BLaER1 treated with 17β-estradiol and CSF1 and Interleukin-3, amounts not matched to agents 10 nM and 100 nM (cell line): ENCODE measurements around the gene TGFBR2.

Experiments
- H3K27ac ChIP-seq, 11 experiments: shearing (Covaris generic); formaldehyde crosslinking; 2 replicates each; pipeline ENCODE4 v1.8.1; 2022
- H3K27me3 ChIP-seq, 11 experiments: shearing (Covaris generic); formaldehyde crosslinking; 2 replicates each; pipeline ENCODE4 v1.8.1; 2022
- H3K36me3 ChIP-seq, 11 experiments: shearing (Covaris generic); formaldehyde crosslinking; 2 replicates each; pipeline ENCODE4 v1.8.1; 2022
- H3K4me1 ChIP-seq, 10 experiments: shearing (Covaris generic); formaldehyde crosslinking; 2 replicates each; pipeline ENCODE4 v1.8.1; 2022
- H3K4me2 ChIP-seq, 11 experiments: shearing (Covaris generic); formaldehyde crosslinking; 2 replicates each; pipeline ENCODE4 v1.8.1; 2022
- H3K4me3 ChIP-seq, 10 experiments: shearing (Covaris generic); formaldehyde crosslinking; 2 replicates each; pipeline ENCODE4 v1.8.1; 2022
- H3K9ac ChIP-seq, 11 experiments: shearing (Covaris generic); formaldehyde crosslinking; 2 replicates each; pipeline ENCODE4 v1.8.1; 2022
- H3K9me3 ChIP-seq, 11 experiments: shearing (Covaris generic); formaldehyde crosslinking; replicated peaks in 1 of 11; 2 replicates each; pipeline ENCODE4 v1.8.1; 2022
- H4K20me1 ChIP-seq, 11 experiments: shearing (Covaris generic); formaldehyde crosslinking; 2 replicates each; pipeline ENCODE4 v1.8.1; 2022
- Cebpa-rat ChIP-seq, 11 experiments: shearing (Covaris generic); IDR thresholded peaks; 2 replicates each; pipeline ENCODE4 v1.8.1; 2022

TGFBR2 gene

GRCh38 chr3:30638685-30639412 lies 32.4 kb downstream of the TGFBR2 start:
- H4K20me1 ChIP-seq: peaks cover 0 to 85% (median 20%) of the 10 kb centered on the region in 11 experiments; a peak in 11 of 22 replicates
- peak overlapping the region in 1 of 10 experiments; percentile 15; a peak in 1 of 20 replicates for H3K4me3 ChIP-seq
- TF ChIP-seq Cebpa-rat (IDR thresholded peaks at IDR 0.05): no peak
- peak overlapping the region; percentile 82 to 96 (median 91) for H3K4me2 ChIP-seq
- peaks cover 0 to 11% (median 0%) of the 10 kb centered on the region in 11 experiments; a peak in 2 of 22 replicates for H3K9me3 ChIP-seq
- peak overlapping the region in 9 of 11 experiments; percentile 1 to 80 (median 52); a peak in 16 of 22 replicates for H3K9ac ChIP-seq
- peak overlapping the region in 10 of 11 experiments; percentile 19 to 94 (median 89); a peak in 21 of 22 replicates for H3K27ac ChIP-seq
- H3K36me3 ChIP-seq: peaks cover 5 to 31% (median 15%) of the 10 kb centered on the region in 11 experiments; a peak in 14 of 22 replicates
- peaks cover 93 to 100% (median 100%) of the 10 kb centered on the region in 10 experiments for H3K4me1 ChIP-seq
- H3K27me3 ChIP-seq: no peaks in the 10 kb centered on the region

- peak overlapping the region in 5 of 11 experiments; percentile 20 to 80 (median 32); a peak in 8 of 22 replicates for H3K9ac ChIP-seq
- H3K4me3 ChIP-seq: peak overlapping the region in 1 of 10 experiments; percentile 41; a peak in 1 of 20 replicates
- H3K27me3 ChIP-seq: no peaks in the 10 kb centered on the region
- H4K20me1 ChIP-seq: peaks cover 0 to 87% (median 11%) of the 10 kb centered on the region in 11 experiments; a peak in 11 of 22 replicates
- H3K27ac ChIP-seq: peak overlapping the region in 10 of 11 experiments; percentile 19 to 94 (median 89); a peak in 18 of 22 replicates
- peaks cover 2 to 23% (median 17%) of the 10 kb centered on the region in 11 experiments; a peak in 14 of 22 replicates for H3K36me3 ChIP-seq
- no peak for TF ChIP-seq Cebpa-rat (IDR thresholded peaks at IDR 0.05)
- peak overlapping the region; percentile 82 to 96 (median 91) for H3K4me2 ChIP-seq
- H3K4me1 ChIP-seq: peaks cover 94 to 100% (median 100%) of the 10 kb centered on the region in 10 experiments
- H3K9me3 ChIP-seq: peaks cover 0 to 11% (median 0%) of the 10 kb centered on the region in 11 experiments; a peak in 2 of 22 replicates
Observed at GRCh38 chr3:30639937-30640336, 33.5 kb downstream of the TGFBR2 start.

- TF ChIP-seq Cebpa-rat (IDR thresholded peaks at IDR 0.05): no peak
- peaks cover 0 to 79% (median 10%) of the 10 kb centered on the region in 11 experiments; a peak in 11 of 22 replicates for H4K20me1 ChIP-seq
- H3K36me3 ChIP-seq: peaks cover 11 to 27% (median 21%) of the 10 kb centered on the region in 11 experiments
- peaks cover 0 to 11% (median 0%) of the 10 kb centered on the region in 11 experiments; a peak in 2 of 22 replicates for H3K9me3 ChIP-seq
- H3K4me2 ChIP-seq: peak overlapping the region; percentile 82 to 96 (median 91)
- H3K4me3 ChIP-seq: peak overlapping the region in 6 of 10 experiments; percentile 8 to 47 (median 32); a peak in 7 of 20 replicates
- H3K9ac ChIP-seq: peak overlapping the region in 8 of 11 experiments; percentile 61 to 80 (median 72); a peak in 15 of 22 replicates
- peak overlapping the region in 9 of 11 experiments; percentile 81 to 94 (median 90); a peak in 19 of 22 replicates for H3K27ac ChIP-seq
- no peaks in the 10 kb centered on the region for H3K27me3 ChIP-seq
- peaks cover 94 to 100% (median 100%) of the 10 kb centered on the region in 10 experiments for H3K4me1 ChIP-seq
Observed at GRCh38 chr3:30640851-30641250, 34.5 kb downstream of the TGFBR2 start.

- no peaks in the 10 kb centered on the region for H3K27me3 ChIP-seq
- peak overlapping the region in 10 of 11 experiments; percentile 34 to 80 (median 67); a peak in 18 of 22 replicates for H3K9ac ChIP-seq
- H3K4me2 ChIP-seq: peak overlapping the region; percentile 82 to 96 (median 91)
- peak overlapping the region; percentile 60 to 94 (median 88); a peak in 20 of 22 replicates for H3K27ac ChIP-seq
- H4K20me1 ChIP-seq: peaks cover 0 to 79% (median 10%) of the 10 kb centered on the region in 11 experiments; a peak in 11 of 22 replicates
- peaks cover 95 to 100% (median 100%) of the 10 kb centered on the region in 10 experiments for H3K4me1 ChIP-seq
- peaks cover 0 to 11% (median 0%) of the 10 kb centered on the region in 11 experiments; a peak in 2 of 22 replicates for H3K9me3 ChIP-seq
- H3K4me3 ChIP-seq: peak overlapping the region in 7 of 10 experiments; percentile 8 to 54 (median 40); a peak in 11 of 20 replicates
- peaks cover 19 to 34% (median 27%) of the 10 kb centered on the region in 11 experiments for H3K36me3 ChIP-seq
- no peak for TF ChIP-seq Cebpa-rat (IDR thresholded peaks at IDR 0.05)
Observed at GRCh38 chr3:30641416-30642251, 35.2 kb downstream of the TGFBR2 start.

- H4K20me1 ChIP-seq: peaks cover 0 to 73% (median 8%) of the 10 kb centered on the region in 11 experiments; a peak in 11 of 22 replicates
- H3K9me3 ChIP-seq: no peaks in the 10 kb centered on the region
- peaks cover 96 to 100% (median 100%) of the 10 kb centered on the region in 10 experiments for H3K4me1 ChIP-seq
- H3K9ac ChIP-seq: peak overlapping the region; percentile 34 to 80 (median 64); a peak in 21 of 22 replicates
- TF ChIP-seq Cebpa-rat (IDR thresholded peaks at IDR 0.05): no peak
- peak overlapping the region; percentile 60 to 94 (median 88); a peak in 21 of 22 replicates for H3K27ac ChIP-seq
- H3K4me2 ChIP-seq: peak overlapping the region; percentile 82 to 96 (median 91)
- H3K27me3 ChIP-seq: no peaks in the 10 kb centered on the region
- H3K36me3 ChIP-seq: peaks cover 26 to 42% (median 33%) of the 10 kb centered on the region in 11 experiments
- H3K4me3 ChIP-seq: peak overlapping the region in 6 of 10 experiments; percentile 0 to 54 (median 40); a peak in 7 of 20 replicates
Observed at GRCh38 chr3:30642849-30643361, 36.5 kb downstream of the TGFBR2 start.

GRCh38 chr3:30643763-30644462 lies 37.5 kb downstream of the TGFBR2 start:
- Histone ChIP-seq H3K36me3 (peaks cover 34 to 52% (median 43%) of the 10 kb centered on the region in 11 experiments), H3K4me3 (peak overlapping the region in 8 of 10 experiments; percentile 0 to 47 (median 38); a peak in 12 of 20 replicates), H3K4me2 (peak overlapping the region; percentile 82 to 96 (median 91)), H3K9ac (peak overlapping the region in 9 of 11 experiments; percentile 59 to 80 (median 70); a peak in 17 of 22 replicates), H3K27ac (peak overlapping the region in 10 of 11 experiments; percentile 66 to 94 (median 89); a peak in 21 of 22 replicates), H4K20me1 (peaks cover 0 to 68% (median 8%) of the 10 kb centered on the region in 11 experiments; a peak in 11 of 22 replicates), H3K9me3 (no peaks in the 10 kb centered on the region), H3K27me3 (no peaks in the 10 kb centered on the region), H3K4me1 (peaks cover 97 to 100% (median 100%) of the 10 kb centered on the region in 10 experiments)
- no peak for TF ChIP-seq Cebpa-rat (IDR thresholded peaks at IDR 0.05)

GRCh38 chr3:30644615-30645014 lies 38.2 kb downstream of the TGFBR2 start:
- peaks cover 34 to 55% (median 44%) of the 10 kb centered on the region in 11 experiments for H3K36me3 ChIP-seq
- H3K4me3 ChIP-seq: peak overlapping the region in 6 of 10 experiments; percentile 19 to 47 (median 39); a peak in 4 of 20 replicates
- H3K4me1 ChIP-seq: peaks cover 96 to 100% (median 99%) of the 10 kb centered on the region in 10 experiments
- H3K27ac ChIP-seq: peak overlapping the region in 10 of 11 experiments; percentile 66 to 94 (median 89); a peak in 20 of 22 replicates
- H3K9ac ChIP-seq: peak overlapping the region in 8 of 11 experiments; percentile 61 to 80 (median 72); a peak in 17 of 22 replicates
- H3K9me3 ChIP-seq: no peaks in the 10 kb centered on the region
- peak overlapping the region; percentile 82 to 96 (median 91) for H3K4me2 ChIP-seq
- no peak for TF ChIP-seq Cebpa-rat (IDR thresholded peaks at IDR 0.05)
- no peaks in the 10 kb centered on the region for H3K27me3 ChIP-seq
- H4K20me1 ChIP-seq: peaks cover 0 to 66% (median 8%) of the 10 kb centered on the region in 11 experiments; a peak in 10 of 22 replicates
